OCI-LY3 (cell line): ENCODE data around the gene DACT2.
A peak's percentile ranks its signal among the peaks of the same experiment; 100 is the strongest.
"Not testable (repeated sequence)": the region's sequence is repeated elsewhere in the genome, so short reads cannot be mapped to it uniquely, and the experiment has no call there.

Experiments used
- H2AFZ ChIP-seq: fragments of 200-600, 300-600 bp; shearing (Covaris generic); 2 replicates; pipeline ENCODE4 v1.6.0; 2014; ENCODE audit warnings: antibody characterized with exemption, low read depth, low read length
- H3K27ac ChIP-seq: fragments of 200-600, 300-600 bp; sonication (generic); 2 replicates; pipeline ENCODE4 v1.5.1; 2014; ENCODE audit warnings: mild to moderate bottlenecking, low read length, moderate library complexity, mixed read lengths
- H3K27me3 ChIP-seq: fragments of 200-600, 300-600 bp; sonication (generic); 2 replicates; pipeline ENCODE4 v1.6.1; 2014; ENCODE audit warnings: low read depth, low read length, mixed read lengths
- H3K36me3 ChIP-seq: fragments of 200-600, 300-600 bp; sonication (generic); replicated peaks from 2 replicates; pipeline ENCODE3; 2014; ENCODE audit warnings: low read depth, low read length, mixed read lengths
- H3K4me1 ChIP-seq: fragments of 300-600, 200-600 bp; sonication (generic); 2 replicates; pipeline ENCODE4 v1.6.1; 2014; ENCODE audit warnings: low read length, mixed read lengths
- H3K4me2 ChIP-seq: fragments of 200-600, 300-600 bp; sonication (generic); 2 replicates; pipeline ENCODE4 v1.6.1; 2014; ENCODE audit warnings: low read length, mixed read lengths
- H3K4me3 ChIP-seq: fragments of 300-600, 200-600 bp; sonication (generic); 2 replicates; pipeline ENCODE4 v1.5.1; 2014; ENCODE audit warnings: antibody characterized with exemption, mild to moderate bottlenecking, low read length, moderate library complexity
- H3K79me2 ChIP-seq: fragments of 300-600, 200-600 bp; shearing (Covaris generic); 2 replicates; pipeline ENCODE4 v1.6.1; 2014; ENCODE audit warnings: mild to moderate bottlenecking, low read length, mixed read lengths
- H3K9ac ChIP-seq: fragments of 300-600, 200-600 bp; shearing (Covaris generic); 2 replicates; pipeline ENCODE4 v1.6.0; 2014; ENCODE audit warnings: mild to moderate bottlenecking, low read length, moderate library complexity
- H3K9me3 ChIP-seq: fragments of 200-600, 300-600 bp; shearing (Covaris generic); 2 replicates; pipeline ENCODE4 v1.6.1; 2014; ENCODE audit warnings: low read length, mixed read lengths; ENCODE audit not compliant: insufficient read depth
- H4K20me1 ChIP-seq: fragments of 200-600, 300-600 bp; sonication (generic); 2 replicates; pipeline ENCODE4 v1.6.1; 2016; ENCODE audit warnings: low read length, mixed read lengths; ENCODE audit not compliant: insufficient read depth
- CTCF ChIP-seq: fragments of 200-600, 300-600 bp; sonication (generic); IDR thresholded peaks from 2 replicates; pipeline ENCODE4 v1.5.1; 2014; ENCODE audit warnings: antibody characterized with exemption, low read length, low read depth
- EZH2phosphoT487 ChIP-seq: fragments of 200-600 bp; shearing (Covaris generic); IDR thresholded peaks from 2 replicates; pipeline ENCODE4 v1.6.1; 2018; ENCODE audit warnings: antibody characterized with exemption, mixed run types, low read depth

DACT2 gene

GRCh38 chr6:168359794-168360193, 40.2 kb upstream of the DACT2 start:
- Histone ChIP-seq H3K4me1 (no peaks in the 10 kb centered on the region), H3K9me3 (no peaks in the 10 kb centered on the region), H4K20me1 (no peaks in the 10 kb centered on the region), H3K27me3 (no peaks in the 10 kb centered on the region), H2AFZ (no peak overlapping the region), H3K79me2 (no peaks in the 10 kb centered on the region), H3K27ac (no peak overlapping the region), H3K4me2 (no peak overlapping the region), H3K4me3 (no peak overlapping the region), H3K36me3 (no peaks in the 10 kb centered on the region), H3K9ac (no peak overlapping the region)
- TF ChIP-seq EZH2phosphoT487 (no peak), CTCF (no peak)

- Histone ChIP-seq H3K9me3 (no peaks in the 10 kb centered on the region), H3K9ac (no peak overlapping the region), H3K36me3 (no peaks in the 10 kb centered on the region), H2AFZ (no peak overlapping the region), H3K4me2 (no peak overlapping the region), H4K20me1 (no peaks in the 10 kb centered on the region), H3K79me2 (no peaks in the 10 kb centered on the region), H3K4me1 (no peaks in the 10 kb centered on the region), H3K27me3 (no peaks in the 10 kb centered on the region), H3K4me3 (no peak overlapping the region), H3K27ac (no peak overlapping the region)
- TF ChIP-seq CTCF: no peak
- TF ChIP-seq EZH2phosphoT487: no peak
Observed at GRCh38 chr6:168358842-168359420, 39.4 kb upstream of the DACT2 start.

GRCh38 chr6:168356872-168357271, 37.3 kb upstream of the DACT2 start:
- H3K4me2 ChIP-seq, H3K4me3 ChIP-seq, H3K27ac ChIP-seq, H3K9ac ChIP-seq, H2AFZ ChIP-seq, H3K4me1 ChIP-seq, H3K9me3 ChIP-seq, H3K36me3 ChIP-seq, H3K79me2 ChIP-seq, H3K27me3 ChIP-seq, H4K20me1 ChIP-seq: not testable (repeated sequence)

- H3K4me1 ChIP-seq: peaks cover 4% of the 10 kb centered on the region
- H3K4me3 ChIP-seq: no peak overlapping the region
- peak overlapping the region; percentile 12; the same call in 1 of the 2 replicates for H3K4me2 ChIP-seq
- H3K27ac ChIP-seq: no peak overlapping the region
- no peak overlapping the region for H3K9ac ChIP-seq
- TF ChIP-seq CTCF (peak; percentile 48), EZH2phosphoT487 (no peak)
- no peak overlapping the region for H2AFZ ChIP-seq
- no peaks in the 10 kb centered on the region for H3K27me3 ChIP-seq
- H3K9me3 ChIP-seq: no peaks in the 10 kb centered on the region
- H4K20me1 ChIP-seq: no peaks in the 10 kb centered on the region
- H3K36me3 ChIP-seq: no peaks in the 10 kb centered on the region
- no peaks in the 10 kb centered on the region for H3K79me2 ChIP-seq
Observed at GRCh38 chr6:168355716-168356522, 36.3 kb upstream of the DACT2 start.
